Measurements from ENCODE around the gene NEDD1.

- TF ChIP-seq CTCF (IDR thresholded peaks at IDR 0.05) (no peak), POLR2A (IDR thresholded peaks at IDR 0.05) (no peak)
These were observed 27.8 kb upstream of the NEDD1 start for GRCh38 chr12:96879301-96879700.

Data from Peyer's patch (tissue), 4 donors.